Skin of body (tissue), 2 donors: ENCODE results near the gene EPHA7. TPM values are rescaled to one million over a fixed set of nuclear protein-coding genes. Genes with fewer than 3 reads are reported as not detected.

Experiments
- DNase-seq: peaks from one replicate; lab custom pipeline; 2025; lab: John Stamatoyannopoulos, UW
- total RNA-seq: library from RNA; depleted of rRNA; stranded (reverse); fragments of >200 nt; gene quantifications from one replicate; pipeline ENCODE4 v1.2.3, GENCODE V29; 2014

Gene EPHA7
- total RNA-seq, 1 donor from 2014 or later: 2.3 TPM

- DNase-seq: no peak
These were observed 93.6 kb downstream of the EPHA7 start for GRCh38 chr6:93325761-93326160.

- DNase-seq: no peak
These were observed 95.7 kb downstream of the EPHA7 start for GRCh38 chr6:93323630-93324029.

- DNase-seq: no peak
These were observed 96.7 kb downstream of the EPHA7 start for GRCh38 chr6:93322651-93323050.

GRCh38 chr6:93319304-93319703, 100.1 kb downstream of the EPHA7 start:
- no peak for DNase-seq

DNA sequence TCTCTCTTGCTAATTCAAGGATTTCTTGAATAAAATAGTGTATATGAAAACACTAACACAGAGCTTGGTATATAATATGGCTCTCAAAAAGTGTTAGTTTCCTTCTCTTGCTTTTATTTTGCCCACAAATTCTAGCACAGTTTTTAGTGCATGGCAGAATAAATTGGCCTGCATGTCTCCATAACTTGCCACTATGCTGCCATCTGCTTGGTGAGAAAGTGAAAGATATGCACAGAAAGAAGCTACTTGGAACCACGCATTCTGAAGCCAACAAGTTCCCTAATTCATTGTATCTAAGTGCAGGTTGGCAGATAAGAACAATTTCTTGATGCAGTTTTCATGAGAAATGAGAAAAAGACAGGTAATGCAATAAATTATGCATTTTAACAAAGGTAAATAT, 101.2 kb downstream of the EPHA7 start:
- DNase-seq: no peak

GRCh38 chr6:93317592-93317991, 101.8 kb downstream of the EPHA7 start:
- DNase-seq: no peak

DNA sequence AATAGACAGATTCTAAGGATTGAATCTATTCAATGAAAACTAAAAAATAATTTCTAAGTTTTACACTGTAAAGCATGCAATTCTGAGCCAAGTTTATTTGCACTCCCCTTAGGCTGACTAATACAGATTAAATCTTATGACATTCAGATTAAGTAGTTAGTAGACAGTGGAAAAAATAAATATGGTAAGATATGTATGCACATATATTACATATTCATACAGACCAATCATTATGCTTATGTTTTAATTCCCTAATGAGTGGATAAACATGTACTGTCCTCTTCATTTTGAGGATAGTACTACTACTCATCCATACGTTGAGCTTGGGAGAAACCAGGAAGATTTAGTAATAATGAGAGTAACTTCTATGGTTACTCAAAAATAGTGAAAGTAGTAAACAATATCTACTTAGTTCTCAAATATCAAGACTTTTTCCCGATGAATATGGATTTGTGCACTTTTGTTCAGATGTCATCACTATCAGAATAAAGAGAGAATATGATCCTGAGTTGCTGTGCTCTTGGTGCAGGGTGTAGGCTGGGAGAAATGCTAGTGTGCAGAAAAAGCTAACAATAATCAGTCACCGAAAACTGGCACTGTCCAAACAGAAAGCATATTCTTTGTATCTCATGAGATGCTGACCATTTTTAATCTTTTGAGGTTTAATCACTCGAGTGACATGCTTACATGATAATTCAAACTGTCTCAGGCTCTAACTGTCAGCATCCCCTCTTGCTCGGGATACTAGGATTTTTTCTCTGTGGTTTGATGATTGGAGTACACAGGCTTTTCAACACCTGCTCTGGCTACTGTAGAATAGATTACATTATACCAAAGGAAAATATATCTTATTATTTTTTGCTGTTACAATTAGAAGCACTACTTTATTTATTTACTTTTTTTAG, 111.6 kb downstream of the EPHA7 start:
- no peak for DNase-seq

GRCh38 chr6:93305088-93305487, 114.3 kb downstream of the EPHA7 start:
- DNase-seq: no peak

GRCh38 chr6:93304505-93304904, 114.9 kb downstream of the EPHA7 start:
- no peak for DNase-seq

DNA sequence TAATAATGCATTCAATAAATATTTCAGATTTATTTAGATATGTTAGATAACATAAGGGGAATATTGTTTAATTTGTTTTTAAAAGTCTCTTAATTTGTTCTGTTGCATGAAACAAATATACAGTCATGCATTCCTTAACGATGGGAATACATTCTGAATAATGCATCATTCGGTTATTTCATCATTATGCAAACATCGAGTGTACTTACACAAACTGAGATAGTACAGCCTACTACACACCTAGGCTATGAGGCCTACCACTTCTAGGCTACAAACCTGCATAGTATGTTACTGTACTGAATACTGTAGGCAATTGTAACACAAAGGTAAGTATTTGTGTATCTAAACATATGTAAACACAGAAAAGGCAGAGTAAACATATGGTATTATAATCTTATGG, 118.7 kb downstream of the EPHA7 start:
- no peak for DNase-seq

GRCh38 chr6:93299622-93300021, 119.7 kb downstream of the EPHA7 start:
- DNase-seq: no peak

DNA sequence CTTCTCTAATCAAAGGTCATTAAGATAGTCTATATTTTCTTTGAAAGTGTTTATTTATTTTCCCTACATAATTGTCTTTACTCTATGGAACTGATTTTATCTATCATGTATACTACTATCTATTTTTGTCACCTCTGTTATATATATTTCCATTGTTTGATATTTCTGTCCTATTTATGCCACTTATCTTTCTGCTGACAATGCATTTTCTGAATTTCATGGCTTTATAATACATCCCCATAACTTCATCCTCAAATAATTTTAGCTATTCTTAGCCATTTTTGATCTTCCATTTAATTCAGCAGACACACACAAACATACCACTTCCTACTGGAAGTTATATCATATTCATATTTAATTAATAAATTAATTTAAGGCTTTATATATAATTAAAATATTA, 123.7 kb downstream of the EPHA7 start:
- DNase-seq: no peak

GRCh38 chr6:93294879-93295278, 124.5 kb downstream of the EPHA7 start:
- DNase-seq: no peak

DNA sequence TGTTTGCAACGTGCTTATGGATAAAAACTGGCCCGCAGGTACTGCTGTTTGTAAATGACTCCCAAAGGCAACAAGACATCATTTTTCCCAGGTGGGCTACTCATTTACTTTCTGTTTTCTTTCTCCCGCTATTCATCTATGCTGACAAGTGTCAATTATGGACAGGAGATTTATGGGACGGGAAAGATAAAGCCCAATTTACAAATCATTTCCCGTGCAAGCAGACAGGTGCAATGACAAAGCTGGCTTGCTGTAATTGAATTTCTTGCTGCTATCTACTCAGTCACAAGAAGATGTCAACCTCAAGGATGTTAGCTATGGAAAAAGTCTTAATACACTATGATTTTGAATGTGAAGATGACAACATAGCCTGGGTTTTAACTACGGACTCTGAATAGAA, 125.5 kb downstream of the EPHA7 start:
- no peak for DNase-seq

DNA sequence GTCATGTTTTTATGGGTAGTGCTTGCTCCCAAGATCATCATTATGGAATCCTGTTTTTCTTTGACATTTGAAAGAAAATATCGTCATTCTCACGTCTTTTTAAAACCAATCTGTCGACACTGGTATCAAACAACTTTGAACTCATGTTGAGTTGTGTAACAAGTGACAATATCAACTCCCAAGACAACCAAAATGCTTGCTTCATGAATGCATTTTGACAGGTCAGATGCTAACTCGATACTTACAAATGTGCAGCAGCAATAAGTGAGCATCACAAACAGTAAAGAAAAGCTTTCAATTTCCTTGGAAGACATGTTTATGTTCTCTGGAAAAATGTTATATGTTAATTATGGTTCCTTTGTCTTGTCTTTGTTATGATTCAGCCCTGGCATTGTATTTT, 125.9 kb downstream of the EPHA7 start:
- no peak for DNase-seq

GRCh38 chr6:93282521-93283031, 136.8 kb downstream of the EPHA7 start:
- no peak for DNase-seq

GRCh38 chr6:93278241-93278640, 141.1 kb downstream of the EPHA7 start:
- no peak for DNase-seq

DNA sequence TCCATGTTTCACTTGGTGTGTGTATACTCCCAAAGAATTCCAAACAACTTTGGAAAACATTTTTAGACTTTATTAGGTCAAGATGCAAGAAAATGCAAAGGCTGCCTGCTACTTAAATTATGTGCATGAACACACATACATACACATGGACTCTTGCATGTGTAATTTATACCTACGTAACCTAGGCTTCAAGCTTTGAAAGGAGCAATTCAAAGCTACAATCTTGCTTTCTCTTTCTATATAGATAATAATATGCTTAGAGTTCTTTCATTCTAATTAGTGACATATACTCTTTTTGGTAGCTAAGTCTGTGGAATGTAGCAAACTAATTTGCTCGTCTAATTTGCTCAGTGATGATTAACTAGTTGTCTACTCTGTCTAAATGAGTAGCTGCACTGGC, 146.5 kb downstream of the EPHA7 start:
- no peak for DNase-seq

- DNase-seq: no peak
These were observed 147.1 kb downstream of the EPHA7 start for GRCh38 chr6:93272211-93272610.

DNA sequence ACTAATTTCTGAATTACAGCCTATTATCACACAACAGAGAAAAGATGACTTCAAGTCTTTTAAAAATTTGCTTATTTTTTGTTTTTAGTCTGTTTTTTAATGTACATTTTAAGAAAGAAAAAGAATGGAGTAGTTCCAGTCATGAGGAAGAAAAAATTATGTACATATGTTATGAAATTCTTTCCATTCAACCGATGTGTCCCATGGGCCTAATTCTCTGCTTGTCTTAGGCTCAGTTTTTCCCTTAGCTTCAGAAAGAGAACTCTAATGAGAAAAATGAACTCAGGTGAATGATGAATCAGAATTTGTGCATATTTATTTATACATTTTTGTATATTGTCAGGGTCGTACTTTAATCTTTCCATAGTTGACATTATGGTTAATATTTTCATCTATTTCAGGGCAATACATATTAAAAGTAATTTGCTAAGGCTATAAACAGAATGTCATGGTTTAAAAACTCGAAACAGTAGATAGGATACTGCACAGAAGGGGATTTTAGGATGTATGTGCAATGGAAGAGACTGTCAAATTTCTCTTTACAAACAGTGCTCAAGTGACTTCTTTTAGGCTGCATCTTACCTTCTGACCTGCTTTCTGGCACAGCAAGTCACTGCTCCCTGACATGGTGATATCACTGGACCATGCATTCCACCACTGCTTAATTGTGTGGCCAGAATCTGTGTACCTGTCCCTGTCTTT, 153.1 kb downstream of the EPHA7 start:
- DNase-seq: peak; percentile 70

GRCh38 chr6:93260881-93261280, 158.5 kb downstream of the EPHA7 start:
- no peak for DNase-seq

DNA sequence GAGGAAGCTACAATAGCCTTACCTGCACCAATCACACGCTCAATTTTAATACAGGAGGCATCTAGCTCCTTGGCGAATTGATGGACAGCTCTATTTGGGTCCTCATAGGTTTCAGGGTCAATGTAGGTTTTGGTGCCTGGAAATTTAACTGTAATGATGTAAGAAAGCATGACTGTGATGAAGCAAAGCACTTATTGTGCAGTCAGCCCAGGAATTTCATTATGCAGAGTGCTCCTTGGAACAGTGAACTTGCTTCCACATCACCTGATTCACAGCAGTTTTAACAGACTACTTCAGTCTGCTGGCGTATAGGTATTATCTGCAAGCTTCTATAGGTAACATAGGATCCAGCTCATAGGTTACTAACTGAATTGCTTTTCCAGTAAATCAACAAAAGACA, 160.0 kb downstream of the EPHA7 start:
- DNase-seq: no peak

- no peak for DNase-seq
These were observed 166.4 kb downstream of the EPHA7 start for GRCh38 chr6:93252930-93253329.
